Stimulated activated CD8-positive, alpha-beta memory T cell treated with anti-CD3 and anti-CD28 coated beads, Interleukin-15, amount 100 ng/mL, for 4 hours (primary cell): ENCODE data around the gene EIF4G3.
"Not testable (repeated sequence)": the region's sequence is repeated elsewhere in the genome, so short reads cannot be mapped to it uniquely, and the experiment has no call there.

Source experiments
- DNase-seq, 2 donors: peaks; one replicate each; pipeline ENCODE4 v3.0.0-alpha.2; 2020; ENCODE audit warnings: low read depth in 2 of 2

Gene EIF4G3

DNA sequence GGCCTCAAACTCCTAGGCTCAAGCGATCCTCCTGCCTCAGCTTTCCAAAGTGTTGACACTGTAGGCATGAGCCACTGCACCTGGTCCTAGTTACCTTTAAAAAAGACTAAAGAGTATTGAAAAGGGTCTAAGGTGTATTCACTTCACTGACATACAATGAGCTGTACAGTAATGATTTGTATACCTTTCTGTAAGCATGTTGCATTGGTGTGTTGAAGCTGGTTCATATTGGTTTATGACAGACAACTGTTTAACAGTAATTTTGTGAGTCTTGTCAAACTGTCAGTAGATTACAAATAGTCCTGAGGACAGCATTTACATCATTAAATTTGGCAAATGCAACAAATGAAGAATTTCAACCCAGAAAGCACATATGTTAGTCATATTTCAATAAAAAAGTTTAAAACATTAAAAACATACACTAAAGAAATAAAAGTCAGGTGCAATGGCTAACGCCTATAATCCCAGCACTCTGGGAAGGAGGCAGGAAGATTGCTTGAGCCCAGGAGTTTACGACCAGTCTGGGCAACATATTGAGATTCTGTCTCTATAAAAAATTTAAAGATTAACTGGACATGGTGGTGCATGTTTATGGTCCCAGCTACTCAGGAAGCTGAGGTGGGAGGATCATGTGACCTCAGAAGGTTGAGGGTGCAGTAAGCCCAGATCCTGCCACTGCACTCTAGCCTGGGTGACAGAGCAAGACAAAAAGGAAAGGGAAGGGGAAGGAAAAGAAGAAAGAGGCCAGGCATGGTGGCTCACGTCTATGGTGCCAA is 301.3 kb downstream of the EIF4G3 start:
- no peak for DNase-seq

DNA sequence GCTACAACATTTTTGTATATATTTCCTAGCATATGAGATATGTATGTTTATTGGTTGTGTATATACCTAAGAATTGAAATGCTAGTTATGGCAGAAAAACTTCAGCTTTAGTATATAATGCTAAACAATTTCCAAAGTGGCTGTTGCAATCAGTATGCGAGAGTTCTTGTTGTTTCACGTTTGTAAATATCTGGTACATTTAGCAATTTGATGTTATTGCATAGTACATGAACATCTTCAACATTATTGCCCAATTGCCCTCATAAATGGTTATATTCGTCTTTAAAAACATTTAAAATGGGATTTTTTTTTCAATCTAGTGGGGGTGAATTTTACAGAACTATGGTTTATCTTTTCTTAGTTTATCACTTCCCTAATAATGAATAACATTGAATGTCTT is 303.4 kb downstream of the EIF4G3 start:
- no peak for DNase-seq

DNA sequence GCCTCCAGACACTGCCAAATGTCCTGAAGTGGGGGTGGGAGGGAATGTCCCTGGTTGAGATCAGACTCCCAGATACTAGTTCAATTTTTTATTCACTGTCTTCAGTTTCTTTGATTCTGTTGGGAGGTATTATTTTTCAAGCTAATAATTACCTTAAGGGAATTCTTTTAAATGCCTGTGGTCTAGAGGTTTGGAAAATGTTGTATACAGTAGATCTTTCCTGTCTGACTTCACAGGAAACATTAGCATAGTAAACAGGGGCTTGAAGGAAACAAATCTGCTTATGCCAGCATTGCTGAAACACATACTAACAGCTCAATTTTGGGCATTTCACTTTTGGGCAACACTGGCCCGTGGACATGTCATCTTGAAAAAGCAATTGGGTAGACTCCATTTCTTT is 305.3 kb downstream of the EIF4G3 start:
- DNase-seq, result no peak

DNA sequence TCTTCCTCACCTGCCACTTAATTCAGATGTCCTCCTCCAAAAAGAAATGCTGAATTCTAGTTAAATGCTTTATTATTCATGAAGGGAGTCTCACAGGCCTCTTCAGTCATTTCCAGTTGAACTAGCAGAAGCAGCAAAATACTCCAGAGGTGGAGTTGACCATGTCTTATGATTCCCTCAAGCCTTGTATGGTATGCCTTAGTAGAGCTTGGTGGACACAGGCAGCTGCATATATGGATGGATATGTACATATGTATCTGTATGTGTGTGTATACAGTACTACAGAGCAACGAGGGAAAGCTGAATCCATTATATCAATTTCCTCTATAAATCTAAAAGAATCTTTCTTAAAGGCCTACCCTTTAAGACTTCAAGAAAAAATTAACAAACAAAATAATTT is 306.0 kb downstream of the EIF4G3 start:
- DNase-seq, result no peak

DNA sequence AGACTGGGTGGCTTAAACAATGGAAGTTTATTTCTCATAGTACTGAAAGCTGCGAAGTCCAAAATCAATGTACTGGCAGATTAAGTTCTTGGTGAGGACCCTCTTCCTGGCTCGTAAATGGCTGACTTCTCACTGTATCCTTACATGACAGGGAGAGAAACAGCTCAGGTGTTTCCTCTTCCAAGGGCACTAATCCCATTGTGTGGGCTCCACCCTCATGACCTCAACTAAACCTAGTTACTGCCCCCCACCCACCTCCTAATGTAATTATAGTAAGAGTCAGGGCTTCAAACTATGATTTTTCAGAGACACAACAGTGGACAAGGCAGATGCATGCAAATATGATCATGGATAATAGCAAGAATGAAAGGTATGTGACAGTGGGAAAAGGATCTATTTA is 308.4 kb downstream of the EIF4G3 start:
- DNase-seq, result no peak

DNA sequence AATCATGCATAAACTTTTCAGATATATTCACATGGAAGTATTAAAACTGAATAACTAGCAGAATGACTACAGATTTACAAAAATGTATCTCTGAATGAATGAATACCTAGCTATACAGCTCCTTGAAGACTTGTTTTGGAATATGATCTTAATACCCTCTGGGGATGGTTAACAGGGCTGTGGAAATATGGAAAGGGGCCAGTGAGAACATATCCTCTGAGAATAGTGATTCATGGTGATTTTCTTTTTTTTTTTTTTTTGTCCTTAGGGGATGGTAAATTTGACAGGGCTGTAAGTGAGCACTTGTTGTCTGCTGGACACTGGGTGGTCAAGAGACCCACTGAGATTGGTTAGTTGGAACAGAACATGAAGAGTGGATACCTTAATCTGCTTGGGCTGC is 308.9 kb downstream of the EIF4G3 start:
- no peak for DNase-seq

DNA sequence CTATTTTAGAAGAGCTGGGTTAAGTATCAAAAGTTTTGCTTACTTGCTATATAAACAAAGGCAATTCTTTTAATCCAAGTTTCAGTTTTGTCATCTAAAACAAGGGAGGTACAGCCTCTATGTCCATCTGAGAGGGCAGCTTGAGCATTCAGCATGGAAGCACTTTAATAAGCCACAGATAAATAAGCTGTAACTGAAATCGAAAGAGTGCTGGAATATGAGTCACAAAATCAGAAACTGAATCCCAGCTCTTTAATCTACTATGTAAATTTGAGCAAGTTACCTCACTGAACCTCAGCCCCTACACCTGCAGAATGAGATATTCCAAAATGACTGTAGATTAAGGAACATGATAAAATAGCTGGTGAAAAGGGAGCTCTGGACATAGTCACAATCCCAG is 309.6 kb downstream of the EIF4G3 start:
- no peak for DNase-seq

DNA sequence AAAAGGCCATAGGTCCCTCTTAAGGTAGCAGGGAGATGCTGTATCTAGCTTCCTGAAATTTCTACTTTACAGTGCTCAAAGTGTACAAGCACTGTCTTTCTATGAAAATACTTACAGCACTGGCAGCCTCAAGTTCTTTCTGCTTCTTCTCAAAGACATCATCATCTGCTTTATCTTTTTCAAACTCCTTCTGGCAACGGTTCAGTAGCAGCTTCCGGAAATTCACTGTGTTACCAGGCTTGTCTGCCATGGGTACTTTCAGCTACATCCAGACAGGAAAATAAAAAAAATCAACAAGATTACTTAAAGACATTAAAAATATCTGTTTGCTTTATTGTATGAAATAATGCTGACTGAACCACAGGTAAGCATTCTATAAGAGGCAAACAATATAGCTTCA is 311.7 kb downstream of the EIF4G3 start:
- DNase-seq, result no peak

DNA sequence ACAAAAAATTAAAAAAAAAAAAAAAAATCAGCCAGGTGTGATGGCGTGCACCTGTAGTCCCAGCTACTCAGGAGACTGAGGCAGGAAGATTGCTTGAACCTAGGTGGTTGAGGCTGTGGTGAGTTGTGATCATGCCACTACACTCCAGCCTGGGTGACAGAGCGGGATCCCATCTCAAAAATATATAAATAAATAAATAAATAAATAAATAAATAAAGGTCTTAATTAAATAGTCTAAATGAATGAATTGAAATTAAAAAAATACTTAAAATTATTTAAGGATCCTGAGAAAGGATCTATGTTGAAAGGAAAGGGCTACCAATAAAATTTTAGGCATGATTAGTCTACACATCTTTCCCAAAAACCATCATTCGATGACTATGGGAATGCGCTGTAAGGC is 322.2 kb downstream of the EIF4G3 start:
- no peak for DNase-seq

DNA sequence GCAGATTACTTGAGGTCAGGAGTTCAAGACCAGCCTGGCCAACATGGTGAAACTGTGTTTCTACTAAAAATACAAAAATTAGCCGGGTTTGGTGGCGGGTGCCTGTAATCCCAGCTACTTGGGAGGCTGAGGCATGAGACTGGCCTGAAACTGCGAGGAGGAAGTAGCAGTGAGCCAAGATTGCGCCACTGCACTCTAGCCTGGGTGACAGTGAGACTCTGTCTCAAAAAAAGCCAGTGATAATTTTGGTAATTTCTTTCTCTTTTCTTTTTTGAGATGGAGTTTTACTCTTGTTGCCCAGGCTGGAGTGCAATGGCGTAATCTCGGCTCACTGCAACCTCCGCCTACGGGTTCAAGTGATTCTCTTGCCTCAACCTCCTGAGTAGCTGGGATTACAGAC is 324.9 kb downstream of the EIF4G3 start:
- DNase-seq, result not testable (repeated sequence)

DNA sequence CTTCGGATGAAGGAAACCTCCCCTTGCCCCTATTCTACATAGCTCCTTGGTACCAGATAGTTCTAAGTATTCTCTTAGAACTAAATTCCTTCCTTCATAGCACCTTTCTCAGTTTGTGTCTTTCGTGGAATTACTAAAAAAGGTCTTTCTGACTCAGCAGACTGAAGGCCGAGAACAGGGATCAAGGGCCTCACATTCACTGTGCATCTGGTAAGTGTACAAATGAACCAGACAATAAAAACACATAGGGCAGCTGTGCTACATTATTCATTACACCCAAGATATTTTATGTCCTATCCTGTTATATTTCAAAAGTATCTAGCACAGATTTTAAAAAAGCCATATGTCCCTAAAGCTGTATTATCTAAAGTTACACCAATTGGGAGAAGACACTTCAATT is 326.7 kb downstream of the EIF4G3 start:
- DNase-seq, result no peak

DNA sequence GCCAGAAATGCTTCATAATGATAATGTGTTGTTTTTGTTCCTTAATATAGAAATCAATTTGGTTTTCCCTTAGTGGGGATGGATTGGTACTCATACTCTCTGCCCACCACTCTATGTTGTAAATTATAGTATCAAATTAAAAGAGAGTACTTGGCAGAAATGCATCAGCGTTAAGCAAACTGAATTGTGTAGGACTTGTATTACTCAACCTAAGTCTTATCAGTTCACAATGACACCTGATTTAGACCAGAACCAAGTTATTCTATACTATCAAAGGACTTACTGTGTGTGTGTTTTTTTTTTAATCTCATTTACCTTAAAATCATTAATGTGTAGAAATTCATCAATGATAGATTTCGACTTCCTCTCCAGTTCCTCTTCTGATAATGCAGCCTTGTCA is 327.6 kb downstream of the EIF4G3 start:
- no peak for DNase-seq

DNA sequence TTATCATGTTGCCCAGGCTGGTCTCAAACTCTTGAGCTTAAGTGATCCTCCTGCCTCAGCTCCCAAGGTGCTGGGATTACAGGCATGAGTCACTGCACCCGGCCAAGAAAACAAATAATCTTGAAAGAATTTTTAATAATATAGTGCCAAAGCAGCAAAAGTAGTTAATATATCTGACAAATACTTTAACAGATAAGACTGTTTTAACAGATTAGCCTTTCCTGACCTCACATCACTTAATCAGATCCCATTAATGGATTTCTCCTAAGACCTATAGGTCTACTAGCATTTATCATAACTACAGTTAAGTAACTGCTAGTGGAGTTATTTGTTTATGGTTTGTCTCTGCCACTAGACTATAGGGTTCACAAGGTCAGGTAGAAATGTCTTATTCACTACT is 328.5 kb downstream of the EIF4G3 start:
- DNase-seq, result no peak

DNA sequence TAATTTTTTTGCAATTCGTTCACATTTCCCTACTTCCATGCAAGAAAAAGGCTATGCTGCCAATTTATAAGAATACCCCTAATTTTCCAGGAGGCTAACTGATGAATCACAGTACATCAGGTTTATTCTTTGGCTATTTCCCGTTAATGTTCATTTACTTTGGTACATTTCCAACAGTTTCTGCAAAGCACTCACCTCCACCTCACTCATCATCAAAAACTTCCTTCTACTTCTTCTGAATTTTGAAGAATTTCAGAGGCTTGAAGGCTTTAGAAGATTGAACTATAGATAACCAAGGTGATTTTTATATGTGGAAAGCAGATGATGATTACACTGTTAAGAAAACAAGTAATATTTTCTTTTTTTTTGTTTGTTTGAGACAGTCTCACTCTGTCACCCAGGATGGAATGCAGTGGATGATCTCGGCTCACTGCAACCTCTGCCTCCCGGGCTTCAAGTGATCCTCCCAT is 329.1 kb downstream of the EIF4G3 start:
- DNase-seq, result no peak

DNA sequence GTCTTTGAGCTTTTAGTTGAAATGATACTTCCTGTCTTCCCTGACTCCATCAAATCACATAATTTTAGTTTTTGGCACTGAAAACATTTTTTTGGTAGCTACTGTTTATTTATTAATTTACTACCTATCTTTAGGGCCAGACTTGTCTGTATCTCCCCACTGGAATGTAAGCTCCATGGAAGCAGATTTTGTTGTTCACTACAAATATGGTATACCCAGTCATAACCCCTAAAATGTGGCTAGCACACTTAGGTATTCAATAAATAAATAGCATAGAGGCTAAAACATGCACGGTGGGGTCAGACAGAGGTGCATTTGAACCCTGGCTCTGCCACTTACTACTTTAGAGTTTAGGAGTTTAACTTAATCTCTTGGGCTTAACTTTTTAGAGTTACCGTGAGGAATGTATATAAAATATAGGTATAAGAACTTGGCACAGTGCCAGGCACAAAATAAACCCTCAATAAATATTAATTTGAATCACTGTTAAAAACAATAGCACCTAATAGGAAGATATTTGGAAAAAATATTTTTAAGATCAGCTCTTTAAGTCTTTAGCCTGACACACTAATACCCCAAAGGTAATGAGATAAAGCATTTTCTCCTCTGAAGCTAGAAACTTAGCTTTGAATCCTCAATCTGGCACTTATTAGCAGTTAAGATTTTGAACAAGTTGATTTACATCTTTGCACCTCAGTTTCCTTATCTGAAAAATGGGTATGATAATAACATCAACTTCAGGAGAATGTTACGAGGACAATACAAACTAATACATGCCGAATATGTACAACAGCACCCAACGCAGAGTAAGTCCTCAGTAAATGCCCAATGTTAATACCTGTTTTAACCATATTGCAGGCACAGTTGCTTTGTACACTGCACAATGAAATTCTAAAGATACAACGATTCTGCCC is 330.0 kb downstream of the EIF4G3 start:
- DNase-seq, result no peak

DNA sequence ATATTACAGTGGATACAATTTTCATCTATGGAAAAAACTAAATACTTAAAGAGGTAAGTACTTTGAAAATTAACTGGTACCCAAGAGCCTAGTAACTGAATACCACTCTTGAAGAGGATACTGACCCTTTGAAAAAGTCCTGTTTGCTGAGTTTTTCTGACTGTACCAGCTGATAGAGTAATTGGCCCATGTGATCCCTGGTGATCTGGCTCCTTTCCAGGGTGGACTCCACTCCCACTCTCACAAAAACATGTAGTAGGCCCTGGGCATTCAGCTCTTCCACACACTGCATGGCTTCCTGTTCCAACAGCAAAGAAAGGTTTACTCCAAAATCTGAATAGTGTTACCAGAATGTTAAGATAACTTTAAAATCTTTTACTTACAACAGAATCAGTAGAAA is 336.0 kb downstream of the EIF4G3 start:
- DNase-seq, result no peak

DNA sequence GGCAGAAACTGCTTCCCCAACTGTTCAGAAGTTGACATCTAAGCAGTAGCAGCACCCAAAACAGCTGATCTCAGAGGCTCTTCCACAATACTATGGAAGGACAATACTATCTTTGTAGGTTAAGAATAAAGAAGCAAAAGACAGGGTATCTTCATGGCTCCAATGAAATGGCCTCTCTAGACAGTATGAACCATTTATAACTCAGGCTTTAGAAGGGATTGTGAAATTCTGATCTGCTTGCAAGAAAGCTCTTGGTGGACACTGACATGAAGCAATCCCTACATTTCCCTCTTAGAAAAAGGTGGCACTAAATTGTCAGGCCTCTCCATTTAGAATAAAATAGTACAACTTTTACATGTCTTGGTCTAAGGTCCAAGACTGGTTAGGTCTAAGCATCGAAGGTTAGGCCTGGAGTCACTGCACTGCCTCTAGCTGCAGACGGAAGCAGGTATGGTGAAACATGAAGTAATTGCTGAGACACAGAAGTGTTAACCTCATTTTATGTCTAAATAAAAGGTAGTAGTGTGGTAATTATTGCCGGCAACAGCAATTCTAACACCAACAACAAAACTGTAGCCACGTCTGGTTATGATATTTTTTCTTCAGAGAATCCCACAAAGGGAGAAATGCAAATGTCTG is 339.0 kb downstream of the EIF4G3 start:
- DNase-seq, result no peak

DNA sequence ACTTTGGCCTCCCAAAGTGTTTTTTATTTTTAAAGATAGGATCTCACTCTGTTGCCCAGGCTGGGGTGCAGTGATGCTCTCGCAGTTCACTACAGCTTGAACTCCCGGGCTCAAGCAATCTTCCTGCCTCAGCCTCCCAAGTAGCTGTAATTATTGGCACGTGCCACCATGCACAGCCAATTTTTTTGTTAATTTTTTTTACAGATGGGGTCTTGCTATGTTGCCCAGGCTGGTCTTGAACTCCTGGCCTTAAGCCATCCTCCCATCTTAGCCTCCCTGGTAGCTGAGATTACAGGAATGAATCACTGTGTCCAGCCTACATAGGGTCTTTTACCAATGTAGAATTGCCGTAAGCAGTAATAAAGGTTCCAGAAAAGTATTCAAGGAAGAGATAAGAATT is 340.5 kb downstream of the EIF4G3 start:
- no peak for DNase-seq

DNA sequence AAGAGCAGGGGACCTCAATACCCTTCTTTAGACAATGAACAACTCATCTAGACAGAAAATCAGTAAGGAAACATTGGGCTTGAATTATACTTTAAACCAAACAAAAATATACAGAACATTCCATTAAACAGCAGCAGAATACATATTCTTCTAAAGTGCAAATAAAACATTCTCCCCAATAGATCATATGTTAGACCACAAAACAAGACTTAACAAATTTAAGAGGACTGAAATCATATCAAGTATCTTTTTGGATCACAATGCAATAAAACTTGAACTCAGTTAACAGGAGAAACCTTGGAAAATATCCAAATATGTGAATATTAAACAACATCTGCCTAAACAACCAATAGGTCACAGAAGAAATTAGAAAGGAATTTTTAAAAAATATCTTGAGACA is 341.9 kb downstream of the EIF4G3 start:
- DNase-seq, result no peak

DNA sequence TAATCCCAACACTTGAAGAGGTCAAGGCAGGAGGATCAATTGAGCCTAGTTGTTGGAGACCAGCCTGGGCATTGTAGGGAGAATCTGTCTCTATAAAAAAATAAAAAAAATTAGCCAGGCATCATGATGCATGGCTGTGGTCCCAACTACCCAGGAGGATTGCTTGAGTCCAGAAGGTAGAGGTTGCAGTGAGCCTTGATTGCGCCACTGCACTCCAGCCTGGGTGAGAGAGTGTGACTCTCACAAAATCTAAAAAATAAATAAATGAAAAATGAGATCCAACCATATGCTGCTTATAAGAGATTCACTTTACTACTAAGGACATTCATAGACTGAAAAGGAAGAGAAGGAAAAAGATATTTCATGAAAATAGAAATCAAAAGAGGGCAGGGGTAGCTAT is 342.5 kb downstream of the EIF4G3 start:
- DNase-seq, result no peak

DNA sequence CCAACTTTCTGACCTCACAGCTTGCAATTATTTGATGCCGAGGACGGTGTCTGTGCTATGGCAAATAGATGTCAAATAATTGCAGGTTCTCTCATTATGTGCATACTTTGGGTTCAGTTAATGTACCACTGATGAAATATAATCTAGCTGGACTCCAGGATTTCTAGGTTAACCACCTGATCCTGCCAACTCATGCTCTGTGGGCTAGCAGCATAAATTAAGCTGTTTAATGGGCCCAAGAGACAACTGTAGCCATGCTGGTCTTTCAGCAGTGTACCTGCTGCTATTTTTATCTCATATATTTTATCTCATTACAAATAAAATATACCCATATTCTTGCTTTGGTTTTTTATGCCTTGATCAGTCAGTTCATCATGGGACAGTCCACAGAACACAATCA is 346.3 kb downstream of the EIF4G3 start:
- DNase-seq, result no peak

DNA sequence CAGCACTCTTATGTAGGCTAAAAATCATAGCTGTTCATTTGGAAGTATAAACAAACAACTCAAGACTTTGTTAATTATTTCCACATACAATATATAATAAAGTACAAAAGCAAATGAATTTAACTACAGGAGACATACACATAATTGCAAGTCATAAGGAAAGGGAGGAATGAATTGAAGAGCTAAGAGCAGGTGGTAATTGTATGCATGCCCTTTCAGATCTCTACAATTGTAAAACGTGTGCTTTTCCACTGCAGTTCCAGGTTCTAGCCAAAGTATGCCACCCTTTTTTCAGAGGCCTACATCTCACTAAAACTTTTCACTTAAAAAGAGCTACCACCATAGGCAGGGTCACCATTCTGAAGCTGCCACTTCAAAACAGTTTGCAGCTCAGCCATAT is 346.8 kb downstream of the EIF4G3 start:
- no peak for DNase-seq

DNA sequence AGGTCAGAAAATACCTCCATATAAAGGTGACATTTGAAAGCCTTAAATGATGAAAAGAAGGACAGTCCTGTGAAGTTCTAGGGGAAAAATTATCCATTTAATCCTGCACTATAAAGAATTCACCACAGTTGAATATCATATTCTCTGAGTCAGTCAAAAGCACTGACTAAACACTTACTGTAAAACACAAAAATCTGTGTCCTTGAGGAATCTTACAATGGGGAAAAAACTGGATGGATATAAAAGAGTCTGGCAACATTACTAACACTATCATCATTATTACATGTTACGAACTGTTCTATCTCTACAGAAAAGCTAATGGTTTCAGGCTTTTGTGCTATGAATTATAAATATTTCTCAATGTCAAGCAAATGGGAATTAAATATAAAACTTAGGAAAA is 347.2 kb downstream of the EIF4G3 start:
- no peak for DNase-seq
